DMS 273 (cell line): ENCODE data around the gene NR1I3.
A peak's percentile ranks its signal among the peaks of the same experiment; 100 is the strongest.

ENCODE experiments used
- DNase-seq: peaks from one replicate; lab custom pipeline; 2025; ENCODE audit not compliant: unreplicated experiment; lab: John Stamatoyannopoulos, UW

Gene NR1I3

GRCh38 chr1:161219078-161219892 is 18.7 kb downstream of the NR1I3 start:
- DNase-seq: no peak

GRCh38 chr1:161218301-161219077 is 19.5 kb downstream of the NR1I3 start:
- DNase-seq: no peak

GRCh38 chr1:161217831-161218230 is 20.2 kb downstream of the NR1I3 start:
- no peak for DNase-seq

GRCh38 chr1:161216945-161217712 is 20.9 kb downstream of the NR1I3 start:
- DNase-seq: no peak

GRCh38 chr1:161215076-161215475 is 22.9 kb downstream of the NR1I3 start, which contains the start of gene FCER1G:
FCER1G (plus strand) TSS chr1:161215295; CDS start chr1:161215322, 27 bp downstream.
- DNase-seq: no peak

- no peak for DNase-seq
These were observed 23.6 kb downstream of the NR1I3 start for GRCh38 chr1:161214369-161214768.

GRCh38 chr1:161209790-161210409 is 28.1 kb downstream of the NR1I3 start:
- DNase-seq: peak; percentile 91

GRCh38 chr1:161207173-161207572 is 30.8 kb downstream of the NR1I3 start:
- no peak for DNase-seq

- no peak for DNase-seq
These were observed 31.4 kb downstream of the NR1I3 start for GRCh38 chr1:161206411-161207140.

GRCh38 chr1:161201836-161202712 is 35.9 kb downstream of the NR1I3 start, which contains the start of gene NDUFS2:
NDUFS2 (plus strand) TSS chr1:161202367; CDS start chr1:161202386, 19 bp downstream.
- DNase-seq: peak; percentile 100

- DNase-seq: peak; percentile 33
These were observed 36.8 kb downstream of the NR1I3 start for GRCh38 chr1:161200992-161201835.

- no peak for DNase-seq
These were observed 37.5 kb downstream of the NR1I3 start for GRCh38 chr1:161200421-161200991.

- DNase-seq: no peak
These were observed 38.4 kb downstream of the NR1I3 start for GRCh38 chr1:161199506-161200139.

- peak; percentile 84 for DNase-seq
These were observed 39.0 kb downstream of the NR1I3 start, which contains the start of gene ADAMTS4 for GRCh38 chr1:161198897-161199431. ADAMTS4 (minus strand) TSS chr1:161199054; CDS start chr1:161198627, 427 bp downstream.

GRCh38 chr1:161198194-161198896 is 39.7 kb downstream of the NR1I3 start:
- DNase-seq: peak; percentile 79

- no peak for DNase-seq
These were observed 40.3 kb downstream of the NR1I3 start for GRCh38 chr1:161197560-161198193.
